Epithelial cell of esophagus (primary cell): ENCODE results near the gene CHFR.
A peak's percentile ranks its signal among the peaks of the same experiment; 100 is the strongest.

Experiments
- DNase-seq: peaks from one replicate; pipeline ENCODE4 v3.0.0; 2010; ENCODE audit warnings: low read depth
- H3K4me3 ChIP-seq: 2 replicates; pipeline ENCODE4 v1.5.1; 2011; ENCODE audit warnings: mild to moderate bottlenecking, low read length, control low read depth
- TF ChIP-seq, protein P1 (sequence below): IDR thresholded peaks from 2 replicates; pipeline ENCODE4 v1.5.1; 2011; ENCODE audit warnings: low read depth, mild to moderate bottlenecking, low read length, control low read depth, inconsistent platforms; ENCODE audit not compliant: insufficient read depth; ENCODE audit errors: missing control alignments

The CHFR gene

GRCh38 chr12:132828706-132829534 lies 58.5 kb downstream of the CHFR start, which contains the start of gene GOLGA3:
GOLGA3 (minus strand) TSS chr12:132828869; CDS start chr12:132822128, 6,741 bp downstream.
- TF ChIP-seq, protein P1, sequence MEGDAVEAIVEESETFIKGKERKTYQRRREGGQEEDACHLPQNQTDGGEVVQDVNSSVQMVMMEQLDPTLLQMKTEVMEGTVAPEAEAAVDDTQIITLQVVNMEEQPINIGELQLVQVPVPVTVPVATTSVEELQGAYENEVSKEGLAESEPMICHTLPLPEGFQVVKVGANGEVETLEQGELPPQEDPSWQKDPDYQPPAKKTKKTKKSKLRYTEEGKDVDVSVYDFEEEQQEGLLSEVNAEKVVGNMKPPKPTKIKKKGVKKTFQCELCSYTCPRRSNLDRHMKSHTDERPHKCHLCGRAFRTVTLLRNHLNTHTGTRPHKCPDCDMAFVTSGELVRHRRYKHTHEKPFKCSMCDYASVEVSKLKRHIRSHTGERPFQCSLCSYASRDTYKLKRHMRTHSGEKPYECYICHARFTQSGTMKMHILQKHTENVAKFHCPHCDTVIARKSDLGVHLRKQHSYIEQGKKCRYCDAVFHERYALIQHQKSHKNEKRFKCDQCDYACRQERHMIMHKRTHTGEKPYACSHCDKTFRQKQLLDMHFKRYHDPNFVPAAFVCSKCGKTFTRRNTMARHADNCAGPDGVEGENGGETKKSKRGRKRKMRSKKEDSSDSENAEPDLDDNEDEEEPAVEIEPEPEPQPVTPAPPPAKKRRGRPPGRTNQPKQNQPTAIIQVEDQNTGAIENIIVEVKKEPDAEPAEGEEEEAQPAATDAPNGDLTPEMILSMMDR = no peak
- peak within 1 kb of the TSS; percentile 92 for H3K4me3 ChIP-seq
- peak; percentile 95 for DNase-seq

DNA sequence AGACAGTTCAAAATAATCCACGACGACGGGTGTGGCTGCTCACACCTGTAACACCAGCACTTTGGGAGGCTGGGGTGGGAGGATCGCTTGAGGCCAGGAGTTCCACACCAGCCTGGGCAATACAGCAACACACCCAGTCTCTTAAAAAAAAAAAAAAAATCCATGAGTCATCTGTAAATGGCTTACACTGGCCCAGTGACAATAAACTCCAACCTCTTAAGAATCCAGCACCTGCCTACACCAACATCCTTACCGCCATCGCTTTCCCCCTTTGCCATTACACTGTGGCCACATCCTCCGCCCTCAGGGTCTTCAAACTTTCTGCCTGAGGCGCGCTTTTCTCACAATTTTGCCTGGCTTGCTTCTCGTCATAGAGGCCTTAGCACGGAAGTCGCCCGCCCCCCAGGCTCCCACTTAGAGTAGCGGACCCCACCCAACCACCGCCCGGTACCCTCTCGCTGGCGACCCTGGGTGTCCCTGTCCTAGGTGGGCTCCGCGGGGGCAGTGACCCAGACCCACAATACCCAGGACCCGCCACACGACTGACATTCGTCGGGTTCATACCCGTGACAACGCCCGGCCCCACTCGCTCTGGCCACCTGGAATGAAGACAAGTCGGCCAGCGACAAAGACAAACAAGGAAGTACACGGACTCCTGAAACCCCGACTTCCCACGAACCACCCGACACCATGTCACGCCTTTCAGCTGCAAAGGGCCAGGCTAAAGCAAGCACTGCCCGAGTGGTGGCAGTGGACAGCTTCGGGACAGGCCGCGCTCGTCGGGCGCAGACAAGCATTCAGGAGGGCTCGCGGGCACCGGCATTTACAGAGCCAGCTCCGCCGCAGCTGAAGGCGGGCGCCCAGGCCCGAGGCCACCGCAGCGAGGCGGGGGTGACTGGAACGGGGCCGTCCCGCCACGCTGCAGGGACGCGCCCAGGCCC lies 59.4 kb downstream of the CHFR start:
- TF ChIP-seq, protein P1 = no peak
- peak; percentile 75 for DNase-seq
- peak overlapping the region; percentile 92 for H3K4me3 ChIP-seq

DNA sequence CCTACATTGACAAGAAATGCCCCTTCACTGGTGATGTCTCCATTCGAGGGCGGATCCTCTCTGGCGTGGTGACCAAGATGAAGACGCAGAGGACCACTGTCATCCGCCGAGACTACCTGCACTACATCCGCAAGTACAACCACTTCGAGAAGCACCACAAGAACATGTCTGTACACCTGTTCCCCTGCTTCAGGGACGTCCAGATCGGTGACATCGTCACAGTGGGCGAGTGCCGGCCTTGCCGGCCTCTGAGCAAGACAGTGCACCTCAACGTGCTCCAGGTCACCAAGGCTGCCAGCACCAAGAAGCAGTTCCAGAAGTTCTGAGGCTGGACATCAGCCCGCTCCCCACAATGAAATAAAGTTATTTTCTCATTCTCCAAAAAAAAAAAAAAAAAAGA lies 61.5 kb downstream of the CHFR start:
- no peak overlapping the region for H3K4me3 ChIP-seq
- TF ChIP-seq, protein P1 = no peak
- no peak for DNase-seq

GRCh38 chr12:132825089-132825488 lies 62.3 kb downstream of the CHFR start:
- TF ChIP-seq, protein P1 = no peak

GRCh38 chr12:132824053-132824452 lies 63.4 kb downstream of the CHFR start:
- peak; percentile 80 for DNase-seq
- TF ChIP-seq, protein P1 = no peak

More at GRCh38 chr12:132825089-132825488, 62.3 kb downstream of the CHFR start:
- DNase-seq = no peak
- no peak overlapping the region for H3K4me3 ChIP-seq

DNA sequence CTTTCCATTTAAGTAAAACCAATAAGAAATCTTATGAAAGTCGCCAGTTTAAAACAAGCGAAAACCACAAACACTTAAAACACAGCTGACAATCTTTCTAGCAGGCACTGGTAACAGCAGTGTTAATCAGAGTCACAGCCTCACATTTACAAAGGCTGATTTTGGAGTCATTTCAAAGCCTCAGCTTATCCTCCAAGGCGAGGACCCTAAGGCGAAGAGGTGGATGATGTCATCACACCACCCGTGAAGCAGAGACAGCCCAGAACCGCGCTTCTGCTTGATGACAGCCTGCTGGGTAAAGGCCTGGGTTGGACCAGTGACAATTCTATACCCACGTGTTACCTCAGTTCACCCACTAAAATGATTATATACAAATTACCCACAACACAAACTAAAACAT lies 68.8 kb downstream of the CHFR start:
- no peak for DNase-seq
- TF ChIP-seq, protein P1 = no peak
- H3K4me3 ChIP-seq = no peak overlapping the region

More at GRCh38 chr12:132824053-132824452, 63.4 kb downstream of the CHFR start:
- H3K4me3 ChIP-seq = no peak overlapping the region
